ENCODE measurements around the gene NT5DC1.
"Not testable (repeated sequence)": the region's sequence is repeated elsewhere in the genome, so short reads cannot be mapped to it uniquely, and the experiment has no call there.

The NT5DC1 gene

GRCh38 chr6:116282698-116283097 is 182.0 kb downstream of the NT5DC1 start:
- DNase-seq, result no peak

- DNase-seq, result no peak
Measured at GRCh38 chr6:116283191-116283590, 182.5 kb downstream of the NT5DC1 start.

GRCh38 chr6:116284984-116285383 is 184.3 kb downstream of the NT5DC1 start:
- DNase-seq, result not testable (repeated sequence)

- no peak for DNase-seq
Measured at GRCh38 chr6:116286773-116287358, 186.2 kb downstream of the NT5DC1 start.

GRCh38 chr6:116287689-116288282 is 187.1 kb downstream of the NT5DC1 start:
- DNase-seq, result no peak

- DNase-seq, result no peak
Measured at GRCh38 chr6:116289876-116290275, 189.2 kb downstream of the NT5DC1 start.

GRCh38 chr6:116290799-116291198 is 190.1 kb downstream of the NT5DC1 start:
- no peak for DNase-seq

- no peak for DNase-seq
Measured at GRCh38 chr6:116291701-116292396, 191.2 kb downstream of the NT5DC1 start.

GRCh38 chr6:116292553-116292952 is 191.9 kb downstream of the NT5DC1 start:
- no peak for DNase-seq

- DNase-seq, result no peak
Measured at GRCh38 chr6:116298273-116298672, 197.6 kb downstream of the NT5DC1 start.

GRCh38 chr6:116298973-116299372 is 198.3 kb downstream of the NT5DC1 start:
- DNase-seq, result no peak

Measured in activated CD4-positive, alpha-beta T cell treated with anti-CD3 and anti-CD28 coated beads, Interleukin-2, amount 50 U/mL, for 1 hour (primary cell).